ENCODE results near the gene ASTN2. TPM values are rescaled to one million over a fixed set of nuclear protein-coding genes. Genes with fewer than 3 reads are reported as not detected.

ASTN2 gene
- total RNA-seq, 1 experiment from 2014 or later, result 4.8 TPM

DNA sequence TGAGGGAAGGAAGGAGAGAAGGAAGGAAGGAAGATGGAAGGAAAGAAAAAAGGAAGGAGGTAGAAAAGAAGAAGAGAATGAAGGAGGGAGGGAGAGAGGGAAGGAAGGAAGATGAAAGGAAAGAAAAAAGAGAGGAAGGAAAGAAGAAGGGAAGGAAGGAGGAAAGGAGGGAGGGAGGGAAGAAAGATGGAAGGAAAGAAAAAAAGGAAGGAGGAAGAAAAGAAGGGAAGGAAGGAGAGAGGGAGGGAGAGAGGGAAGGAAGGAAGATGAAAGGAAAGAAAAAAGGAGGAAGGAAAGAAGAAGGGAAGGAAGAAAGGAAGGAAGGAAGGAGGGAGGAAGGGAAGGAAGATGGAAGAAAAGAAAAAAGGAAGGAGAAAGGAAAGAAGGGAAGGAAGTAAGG lies 912.1 kb downstream of the ASTN2 start:
- H3K4me1 ChIP-seq (ENCODE audit: control insufficient read depth in 1 of 2, insufficient read depth in 2 of 2, low read length in 2 of 2), result peaks cover 4 to 46% of the 10 kb centered on the region in 2 experiments; a peak in 3 of 4 replicates
- no peaks in the 10 kb centered on the region for H3K27me3 ChIP-seq (ENCODE audit: insufficient read depth, low read length)
- H3K4me2 ChIP-seq (ENCODE audit: low read length), result no peak overlapping the region
- no peaks in the 10 kb centered on the region for H3K9me2 ChIP-seq (ENCODE audit: insufficient read depth)
- no peak overlapping the region for H3K9ac ChIP-seq (ENCODE audit: low read length)
- no peaks in the 10 kb centered on the region for H3K9me3 ChIP-seq (ENCODE audit: control insufficient read depth in 1 of 2, insufficient read depth in 1 of 2, low read depth in 1 of 2, low read length in 2 of 2)
- no peak overlapping the region for H3K27ac ChIP-seq (ENCODE audit: low read depth, low read length)
- no peaks in the 10 kb centered on the region for H4K20me1 ChIP-seq (ENCODE audit: insufficient read depth)
- no peaks in the 10 kb centered on the region for H3K36me3 ChIP-seq (ENCODE audit: control insufficient read depth in 1 of 2, insufficient read depth in 2 of 2, low read length in 2 of 2)
- ATAC-seq (no peak), DNase-seq (ENCODE audit: low read depth, low spot score) (no peak)
- no peak overlapping the region for H3K4me3 ChIP-seq (replicated peaks in 1 of 2; ENCODE audit: low read depth in 1 of 2, low read length in 2 of 2)
- no peak overlapping the region for H2AFZ ChIP-seq (ENCODE audit: low read depth, low read length, poor library complexity, severe bottlenecking)
- POLR2A ChIA-PET, result no interaction called here
- TF ChIP-seq CTCF (IDR thresholded peaks at IDR 0.05 in 2 of 3, conservative IDR thresholded peaks at IDR 0.05 in 1 of 3; ENCODE audit: borderline replicate concordance in 1 of 3, insufficient read depth in 1 of 3, low read depth in 2 of 3, low read length in 2 of 3) (no peak), POLR2AphosphoS5 (IDR thresholded peaks at IDR 0.05; ENCODE audit: low read depth, low read length) (no peak), EGR1 (IDR thresholded peaks at IDR 0.05; ENCODE audit: low read depth) (no peak), SIN3A (IDR thresholded peaks at IDR 0.05; ENCODE audit: low read depth) (no peak), EZH2phosphoT487 (IDR thresholded peaks at IDR 0.05; ENCODE audit: borderline replicate concordance) (no peak), EZH2 (IDR thresholded peaks at IDR 0.05) (no peak), ELF1 (IDR thresholded peaks at IDR 0.05; ENCODE audit: borderline replicate concordance, low read depth) (no peak), ZFX (IDR thresholded peaks at IDR 0.05) (no peak), ZBTB33 (IDR thresholded peaks at IDR 0.05; ENCODE audit: extremely low read depth, insufficient replicate concordance, low read length) (no peak), SRF (IDR thresholded peaks at IDR 0.05; ENCODE audit: low read depth) (no peak), CBX3 (IDR thresholded peaks at IDR 0.05; ENCODE audit: low read depth) (no peak), ATF3 (IDR thresholded peaks at IDR 0.05) (no peak), REST (IDR thresholded peaks at IDR 0.05; ENCODE audit: low read depth) (no peak), YY1 (IDR thresholded peaks at IDR 0.05; ENCODE audit: extremely low read depth, insufficient replicate concordance, low read depth, low read length) (no peak), RAD21 (IDR thresholded peaks at IDR 0.05; ENCODE audit: low read depth) (no peak)
- CTCF ChIA-PET, result no interaction called here
- RAD21 ChIA-PET (ENCODE audit: low non-redundant PET in 1 of 2, low total read pairs in 2 of 2, uncharacterized antibody in 2 of 2, unreplicated experiment in 2 of 2), result no interaction called here
- intact Hi-C loops (cut with micrococcal nuclease), result loop anchor here (5.0 kb wide), 1 partner anchor 45 kb away; no protein-coding TSS in a partner anchor
- H3K79me2 ChIP-seq (ENCODE audit: insufficient read depth, low read length), result no peaks in the 10 kb centered on the region
- BruUV-seq (replicated peaks), result no TSS peak
